IPS DF 6.9 (cell line): ENCODE results near the gene CTNNA2.

ENCODE experiments used
- DNase-seq: peaks from one replicate; pipeline ENCODE4 v3.0.0-alpha.2; 2013; ENCODE audit warnings: low read depth, low spot score
- H3K27ac ChIP-seq: one replicate; pipeline ENCODE4 v1.5.1; 2013; ENCODE audit warnings: low read length, control low read depth
- H3K27me3 ChIP-seq: 2 replicates; pipeline ENCODE4 v1.6.1; 2013; ENCODE audit warnings: mild to moderate bottlenecking, low read length; ENCODE audit not compliant: control insufficient read depth, insufficient read depth
- H3K36me3 ChIP-seq: 2 replicates; pipeline ENCODE4 v1.6.1; 2013; ENCODE audit warnings: low read length; ENCODE audit not compliant: control insufficient read depth, insufficient read depth
- H3K4me1 ChIP-seq: 2 replicates; pipeline ENCODE4 v1.6.1; 2013; ENCODE audit warnings: low read length; ENCODE audit not compliant: control insufficient read depth, insufficient read depth
- H3K4me3 ChIP-seq: 2 replicates; pipeline ENCODE4 v1.5.1; 2013; ENCODE audit warnings: mild to moderate bottlenecking, low read length
- H3K9me3 ChIP-seq: 2 replicates; pipeline ENCODE4 v1.6.1; 2013; ENCODE audit warnings: low read length, inconsistent platforms; ENCODE audit not compliant: control insufficient read depth, insufficient read depth
- WGBS: extraction: QIAGEN DNeasy Blood & Tissue Kit; methylation state at CpG from one replicate; pipeline ENCODE4 v1.1.7; 2013; ENCODE audit warnings: mixed read lengths, missing lambda C conversion rate; ENCODE audit not compliant: insufficient read length, insufficient coverage; 5-methylcytosine and 5-hydroxymethylcytosine counted together

The CTNNA2 gene

DNA sequence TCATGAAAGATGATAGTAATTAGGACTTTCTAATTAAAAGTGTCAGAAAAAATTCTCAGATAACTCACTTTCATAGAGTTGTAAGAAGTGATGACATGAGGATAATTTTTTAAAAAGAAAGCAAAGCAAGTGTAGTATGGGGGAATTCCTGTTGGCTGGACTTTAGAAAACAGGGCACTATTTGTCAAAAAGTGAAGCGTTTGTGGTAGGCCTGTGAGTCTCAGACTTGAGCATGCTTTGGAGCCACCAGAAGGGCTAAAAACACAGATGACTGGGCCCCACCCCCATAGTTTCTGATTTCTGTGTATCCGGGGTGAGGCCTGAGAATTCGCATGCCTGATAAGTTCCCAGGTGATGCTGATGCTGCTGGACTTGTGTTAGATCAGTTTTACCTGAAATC is 1014.3 kb downstream of the CTNNA2 start:
- H3K36me3 ChIP-seq, result no peaks in the 10 kb centered on the region
- H3K27me3 ChIP-seq, result no peaks in the 10 kb centered on the region
- H3K4me1 ChIP-seq, result no peaks in the 10 kb centered on the region
- DNase-seq, result no peak
- H3K4me3 ChIP-seq, result no peak overlapping the region
- no peaks in the 10 kb centered on the region for H3K9me3 ChIP-seq
- no peak overlapping the region for H3K27ac ChIP-seq
- WGBS, result no CpG with 5 or more reads among the region's 3 CpGs

DNA sequence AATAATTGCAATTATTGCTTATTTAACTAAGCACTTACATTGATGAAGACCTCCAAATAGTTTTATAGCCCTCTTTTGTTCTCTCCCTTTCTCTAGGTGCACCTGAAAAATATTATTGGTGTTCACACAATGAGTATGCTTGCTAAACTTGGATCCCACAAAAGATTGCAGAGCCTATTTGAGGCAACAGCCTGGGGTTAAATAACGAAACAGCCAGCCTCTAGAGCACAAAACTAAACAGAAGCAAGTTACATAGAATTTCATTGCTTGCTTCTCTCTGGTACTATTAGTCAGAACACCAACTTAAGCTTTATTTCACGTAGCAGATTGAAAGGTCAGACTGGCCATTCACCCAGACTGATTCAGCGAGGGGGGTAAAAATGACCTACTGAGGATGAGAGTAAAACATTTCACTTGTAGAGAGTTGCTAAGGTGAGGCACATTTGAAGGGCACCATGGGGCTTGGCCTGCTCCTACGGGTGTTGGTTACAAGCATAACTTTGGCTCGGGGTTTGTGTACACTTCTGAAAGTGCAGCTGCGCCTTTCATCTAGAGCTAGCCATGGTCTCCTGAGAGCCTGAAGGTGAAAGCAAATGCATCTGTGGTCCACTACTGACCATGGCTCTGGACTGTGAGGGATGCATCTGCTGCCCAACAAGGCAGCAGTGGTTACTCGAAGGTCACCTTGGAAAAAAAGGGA is 1016.8 kb downstream of the CTNNA2 start:
- Histone ChIP-seq H3K9me3 (no peaks in the 10 kb centered on the region), H3K27ac (no peak overlapping the region), H3K4me1 (no peaks in the 10 kb centered on the region), H3K36me3 (no peaks in the 10 kb centered on the region), H3K27me3 (no peaks in the 10 kb centered on the region), H3K4me3 (no peak overlapping the region)
- no peak for DNase-seq
- WGBS, result no CpG with 5 or more reads among the region's 7 CpGs

DNA sequence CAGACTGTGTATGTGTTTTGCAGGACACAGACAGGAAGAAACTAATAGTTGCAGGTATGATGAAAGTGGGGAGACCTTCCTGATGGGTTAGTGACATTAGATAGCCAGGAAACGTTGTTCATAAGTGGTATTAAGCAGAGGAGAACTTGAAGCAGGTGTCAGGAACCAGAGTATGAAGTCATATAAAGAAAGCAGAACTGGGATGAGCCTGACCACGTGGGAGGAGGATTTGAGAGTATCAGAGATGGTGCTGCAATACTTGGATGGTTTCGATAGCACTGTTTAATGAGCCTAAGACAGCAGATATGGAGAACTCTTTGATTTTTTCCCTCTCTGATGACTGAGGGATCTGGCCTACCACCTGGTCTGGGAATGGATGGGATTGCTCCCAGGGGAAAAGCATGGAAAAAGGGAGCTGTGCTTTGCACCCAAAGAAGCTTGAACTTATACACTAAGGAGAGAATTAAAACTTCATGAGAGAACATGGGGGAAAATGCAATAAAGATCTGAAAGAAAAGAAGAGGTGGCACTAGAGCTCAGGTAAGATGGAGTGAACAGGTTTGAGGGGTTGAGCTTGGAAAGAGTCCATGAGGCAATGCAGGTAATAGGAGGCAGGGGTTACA is 1017.7 kb downstream of the CTNNA2 start:
- H3K27me3 ChIP-seq, result no peaks in the 10 kb centered on the region
- no peak overlapping the region for H3K4me3 ChIP-seq
- no peak overlapping the region for H3K27ac ChIP-seq
- H3K36me3 ChIP-seq, result no peaks in the 10 kb centered on the region
- no CpG with 5 or more reads among the region's 3 CpGs for WGBS
- no peaks in the 10 kb centered on the region for H3K9me3 ChIP-seq
- H3K4me1 ChIP-seq, result no peaks in the 10 kb centered on the region
- no peak for DNase-seq

DNA sequence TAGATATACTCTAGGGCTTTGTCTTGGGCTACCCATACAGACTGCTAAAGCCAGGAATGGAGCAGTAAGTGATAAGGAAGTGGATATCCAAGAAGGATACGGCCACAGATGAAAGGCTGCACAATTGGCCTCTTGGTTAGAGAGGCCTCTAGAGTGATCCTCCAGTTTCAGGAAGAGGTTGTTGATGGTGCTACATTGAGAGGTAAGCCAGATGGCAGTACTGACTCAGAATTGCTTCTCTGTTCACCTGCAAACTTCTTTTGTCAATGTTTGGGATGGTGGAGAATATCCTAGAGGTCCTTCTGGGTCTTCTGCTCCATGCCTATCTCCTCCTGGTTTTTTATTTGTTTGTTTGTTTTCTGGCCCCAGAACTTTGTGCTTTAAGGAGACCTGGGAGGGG is 1018.5 kb downstream of the CTNNA2 start:
- H3K9me3 ChIP-seq, result no peaks in the 10 kb centered on the region
- no peak for DNase-seq
- no peak overlapping the region for H3K4me3 ChIP-seq
- H3K27ac ChIP-seq, result no peak overlapping the region
- no peaks in the 10 kb centered on the region for H3K36me3 ChIP-seq
- no peaks in the 10 kb centered on the region for H3K4me1 ChIP-seq
- H3K27me3 ChIP-seq, result no peaks in the 10 kb centered on the region
- no CpG with 5 or more reads among the region's 1 CpG for WGBS

DNA sequence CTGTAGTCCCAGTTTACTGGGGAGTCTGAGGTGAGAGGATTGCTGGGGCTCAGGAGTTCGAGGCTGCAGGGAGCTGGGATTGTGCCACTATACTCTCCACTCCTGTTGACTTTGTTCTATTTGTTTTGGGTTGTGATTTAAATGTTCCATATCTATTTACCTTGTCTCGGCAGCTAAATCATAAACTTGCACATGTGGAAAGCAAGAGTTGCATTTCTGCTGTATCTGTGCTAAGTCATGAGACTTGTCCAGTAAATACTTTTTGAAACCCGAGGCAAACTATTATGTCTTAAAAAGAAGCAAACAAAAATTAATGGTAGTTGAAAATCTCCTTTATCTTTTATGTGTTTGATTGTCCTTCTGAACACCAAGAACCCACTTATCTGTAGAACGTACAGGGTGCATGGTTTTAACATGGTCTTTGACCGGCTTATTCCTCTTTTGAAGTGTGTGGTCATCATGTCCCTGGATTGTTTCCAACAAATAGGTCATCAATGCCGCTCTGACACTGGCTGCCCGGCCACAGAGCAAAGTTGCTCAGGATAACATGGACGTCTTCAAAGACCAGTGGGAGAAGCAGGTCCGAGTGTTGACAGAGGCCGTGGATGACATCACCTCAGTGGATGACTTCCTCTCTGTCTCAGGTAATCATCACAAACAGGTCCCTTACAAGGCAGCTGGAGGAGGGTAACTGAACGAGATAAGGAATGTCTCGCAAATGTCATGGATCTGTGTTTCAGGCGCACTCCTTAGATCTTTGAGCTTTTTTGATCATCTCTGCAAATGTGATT is 1032.8 kb downstream of the CTNNA2 start:
- no peak for DNase-seq
- WGBS, result no CpG with 5 or more reads among the region's 13 CpGs
- H3K36me3 ChIP-seq, result no peaks in the 10 kb centered on the region
- H3K27me3 ChIP-seq, result no peaks in the 10 kb centered on the region
- no peak overlapping the region for H3K27ac ChIP-seq
- peaks cover 2% of the 10 kb centered on the region; the same call in 1 of the 2 replicates for H3K4me1 ChIP-seq
- H3K4me3 ChIP-seq, result no peak overlapping the region
- H3K9me3 ChIP-seq, result no peaks in the 10 kb centered on the region

DNA sequence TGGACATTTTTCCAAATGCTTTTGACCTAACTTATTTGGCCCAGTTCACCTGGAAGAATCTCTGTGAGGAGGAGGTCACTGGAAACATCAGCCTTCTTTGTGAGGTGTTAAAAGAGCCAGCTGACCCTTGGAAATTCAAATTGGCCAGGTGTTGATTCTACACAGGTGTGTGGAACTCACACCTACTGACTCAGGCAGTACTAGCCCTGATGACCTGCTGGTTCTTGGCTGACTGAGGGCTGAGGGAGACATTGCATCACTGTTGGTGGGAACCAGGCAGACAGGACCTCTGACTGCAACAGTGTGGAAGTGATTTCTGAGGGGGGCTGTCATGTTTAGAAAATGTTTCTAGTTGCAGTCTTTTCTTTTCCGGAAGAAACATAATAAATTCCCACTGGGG is 1033.9 kb downstream of the CTNNA2 start:
- WGBS, result no CpG with 5 or more reads among the region's 1 CpG
- H3K36me3 ChIP-seq, result no peaks in the 10 kb centered on the region
- no peaks in the 10 kb centered on the region for H3K9me3 ChIP-seq
- H3K27ac ChIP-seq, result no peak overlapping the region
- peaks cover 2% of the 10 kb centered on the region; the same call in 1 of the 2 replicates for H3K4me1 ChIP-seq
- no peak overlapping the region for H3K4me3 ChIP-seq
- peak; percentile 5 for DNase-seq
- no peaks in the 10 kb centered on the region for H3K27me3 ChIP-seq

DNA sequence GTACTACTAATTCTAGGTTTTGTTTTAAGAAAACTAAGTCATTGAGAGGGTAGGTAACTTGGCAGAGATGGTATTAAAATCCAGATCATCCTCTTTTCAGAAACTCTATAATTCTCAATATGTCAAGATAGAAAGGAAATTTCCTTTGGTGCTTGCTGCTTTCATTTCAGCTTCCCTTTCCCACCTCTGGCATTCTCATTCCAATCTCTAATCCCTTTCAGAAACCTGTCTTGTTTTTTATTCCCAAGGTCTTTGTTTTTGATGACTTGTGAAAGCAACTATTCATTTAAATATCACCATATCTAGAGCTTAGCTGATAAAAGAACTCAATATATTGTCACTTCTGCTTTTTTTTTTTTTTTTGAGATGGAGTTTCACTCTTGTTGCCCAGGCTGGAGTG is 1034.5 kb downstream of the CTNNA2 start:
- DNase-seq, result no peak
- H3K27me3 ChIP-seq, result no peaks in the 10 kb centered on the region
- no peak overlapping the region for H3K4me3 ChIP-seq
- no peaks in the 10 kb centered on the region for H3K36me3 ChIP-seq
- H3K4me1 ChIP-seq, result peaks cover 2% of the 10 kb centered on the region; the same call in 1 of the 2 replicates
- H3K27ac ChIP-seq, result no peak overlapping the region
- H3K9me3 ChIP-seq, result no peaks in the 10 kb centered on the region

DNA sequence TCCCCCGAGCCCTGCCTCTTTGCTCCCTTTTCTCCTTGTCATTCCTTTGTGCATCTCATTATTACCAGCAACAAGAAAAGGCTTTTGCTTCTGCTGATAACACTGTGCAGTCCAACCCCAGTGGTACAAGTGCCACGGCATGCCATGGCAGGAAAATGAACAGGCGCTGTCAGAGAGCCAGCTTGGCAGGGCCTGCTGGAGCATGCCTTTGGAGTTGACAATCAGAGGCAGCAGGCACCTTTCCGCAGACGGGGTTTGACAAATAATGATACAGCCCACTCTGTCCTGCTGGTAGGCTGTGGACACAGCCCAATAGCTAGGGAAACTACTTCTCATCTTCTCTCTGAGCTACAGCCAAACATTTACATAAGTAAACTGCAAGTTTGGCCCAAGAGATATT is 1035.6 kb downstream of the CTNNA2 start:
- H3K4me1 ChIP-seq, result peaks cover 2% of the 10 kb centered on the region; the same call in 1 of the 2 replicates
- no peaks in the 10 kb centered on the region for H3K27me3 ChIP-seq
- H3K9me3 ChIP-seq, result no peaks in the 10 kb centered on the region
- H3K36me3 ChIP-seq, result no peaks in the 10 kb centered on the region
- no peak overlapping the region for H3K27ac ChIP-seq
- WGBS, result no CpG with 5 or more reads among the region's 5 CpGs
- no peak overlapping the region for H3K4me3 ChIP-seq
- no peak for DNase-seq

DNA sequence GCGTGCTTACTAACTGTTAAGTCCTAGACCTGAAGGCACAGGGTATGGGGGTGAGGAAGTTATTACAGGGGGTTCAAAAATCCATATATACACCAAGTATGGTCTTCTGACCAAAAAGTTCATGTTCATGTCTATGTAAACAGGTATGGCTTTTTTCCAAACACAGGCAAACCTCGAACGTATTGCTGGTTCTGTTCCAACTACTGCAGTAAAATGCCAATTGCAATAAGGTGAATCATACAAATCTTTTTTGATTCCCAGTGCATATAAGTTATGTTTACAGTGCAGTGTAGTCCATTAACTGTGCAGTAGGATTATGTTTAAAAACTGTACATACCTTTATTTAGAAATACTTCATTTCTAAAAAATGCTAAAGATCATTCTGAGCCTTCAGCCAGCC is 1037.0 kb downstream of the CTNNA2 start:
- Histone ChIP-seq H3K36me3 (no peaks in the 10 kb centered on the region), H3K4me3 (no peak overlapping the region), H3K27me3 (no peaks in the 10 kb centered on the region), H3K27ac (no peak overlapping the region), H3K9me3 (no peaks in the 10 kb centered on the region), H3K4me1 (peaks cover 2% of the 10 kb centered on the region; the same call in 1 of the 2 replicates)
- no peak for DNase-seq
- no CpG with 5 or more reads among the region's 3 CpGs for WGBS

DNA sequence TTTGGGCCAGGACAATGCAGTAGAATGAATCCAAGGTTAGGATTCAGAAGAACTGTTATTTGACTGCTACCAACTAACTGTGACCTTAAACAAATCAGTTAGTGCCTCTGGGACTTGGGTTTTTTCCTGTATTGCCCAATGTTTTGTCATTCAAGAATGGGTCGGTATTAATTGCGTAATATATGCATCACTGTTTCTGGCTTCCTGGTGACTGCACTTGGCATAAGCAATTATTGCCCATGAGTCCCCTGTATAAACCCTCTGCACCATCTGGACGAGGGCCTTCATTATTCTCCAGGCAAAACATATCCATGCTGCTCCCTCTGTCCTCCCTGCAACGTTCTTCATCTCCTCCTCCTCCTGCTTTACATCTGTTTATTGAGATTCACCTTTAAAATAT is 1047.5 kb downstream of the CTNNA2 start:
- Histone ChIP-seq H3K27me3 (no peaks in the 10 kb centered on the region), H3K4me3 (no peak overlapping the region), H3K27ac (no peak overlapping the region), H3K9me3 (no peaks in the 10 kb centered on the region), H3K4me1 (no peaks in the 10 kb centered on the region), H3K36me3 (no peaks in the 10 kb centered on the region)
- WGBS, result no CpG with 5 or more reads among the region's 4 CpGs
- DNase-seq, result no peak
